Loucy (cell line): Measurements from ENCODE around the gene CCDC178.

Source experiments
- CTCF ChIP-seq: fragments of 200-600 bp; sonication (generic); conservative IDR thresholded peaks from 2 replicates; pipeline ENCODE4 v1.5.1; 2014; ENCODE audit warnings: mild to moderate bottlenecking, antibody characterized with exemption, low read length
- EZH2phosphoT487 ChIP-seq: fragments of 200-600 bp; IDR thresholded peaks from 2 replicates; pipeline ENCODE4 v1.6.1; 2018; ENCODE audit warnings: antibody characterized with exemption, mild to moderate bottlenecking, moderate library complexity, borderline replicate concordance

GRCh38 chr18:33156906-33157470 lies 283.5 kb downstream of the CCDC178 start:
- TF ChIP-seq CTCF = no peak
- TF ChIP-seq EZH2phosphoT487 = no peak
